IMR-90 (cell line): Measurements from ENCODE around the gene RNF212. TPM values are rescaled to one million over a fixed set of nuclear protein-coding genes. Genes with fewer than 3 reads are reported as not detected.

ENCODE experiments used
- ATAC-seq: fragments of 200-7000 bp; cut with Tn5 transposase; 2 replicates; pipeline ENCODE4 v1.9.1; 2020; ENCODE audit warnings: low read depth, mild to moderate bottlenecking, moderate library complexity
- BruUV-seq: library from RNA; stranded (reverse); fragments of 400-500 nt; replicated peaks from 2 replicates; lab custom pipeline; 2021; lab: Mats Ljungman, UMichigan
- CTCF ChIA-PET: fragments of 300-600 bp; formaldehyde crosslinking; extraction: SDS; loops from one replicate; lab custom pipeline; 2021; ENCODE audit warnings: antibody characterized with exemption; lab: Yijun Ruan, JAX
- POLR2A ChIA-PET: fragments of 300-600 bp; sonication (Branson Sonifier 250); formaldehyde crosslinking; loops from one replicate; lab custom pipeline; 2022; ENCODE audit warnings: antibody characterized with exemption; ENCODE audit not compliant: unreplicated experiment; lab: Charles Lee
- DNase-seq: peaks from one replicate; pipeline ENCODE4 v3.0.0; 2013
- H2AFZ ChIP-seq: replicated peaks from 2 replicates; pipeline ENCODE3; 2013; ENCODE audit warnings: low read length, mild to moderate bottlenecking; ENCODE audit not compliant: poor library complexity
- H2AK5ac ChIP-seq: 2 replicates; pipeline ENCODE4 v1.6.1; 2013; ENCODE audit warnings: low read depth, low read length, inconsistent platforms
- H2AK9ac ChIP-seq: replicated peaks from 2 replicates; pipeline ENCODE3; 2013; ENCODE audit warnings: mild to moderate bottlenecking, low read depth, low read length, moderate library complexity; ENCODE audit not compliant: poor library complexity
- H2BK120ac ChIP-seq: 2 replicates; pipeline ENCODE4 v1.6.1; 2013; ENCODE audit warnings: low read depth, low read length, inconsistent platforms
- H2BK15ac ChIP-seq: 3 replicates; pipeline ENCODE4 v1.6.1; 2013; ENCODE audit warnings: low read depth, low read length, inconsistent platforms
- H2BK20ac ChIP-seq: 2 replicates; pipeline ENCODE4 v1.6.1; 2013; ENCODE audit warnings: low read depth, mild to moderate bottlenecking, inconsistent platforms, low read length, moderate library complexity
- H2BK5ac ChIP-seq: 2 replicates; pipeline ENCODE4 v1.6.1; 2013; ENCODE audit warnings: mild to moderate bottlenecking, low read depth, low read length, inconsistent platforms; ENCODE audit not compliant: poor library complexity, severe bottlenecking
- H3K14ac ChIP-seq: replicated peaks from 2 replicates; pipeline ENCODE4 v1.6.1; 2013; ENCODE audit warnings: low read depth, low read length, inconsistent platforms
- H3K18ac ChIP-seq: 2 replicates; pipeline ENCODE4 v1.6.1; 2013; ENCODE audit warnings: low read depth, low read length, control low read depth
- H3K23ac ChIP-seq: 2 replicates; pipeline ENCODE4 v1.6.1; 2013; ENCODE audit warnings: low read depth, low read length, inconsistent platforms
- H3K27ac ChIP-seq: 2 replicates; pipeline ENCODE4 v1.5.1; 2013; ENCODE audit warnings: mild to moderate bottlenecking, control low read depth, low read length; ENCODE audit not compliant: insufficient read depth
- H3K27me3 ChIP-seq: 2 replicates; pipeline ENCODE4 v1.6.1; 2013; ENCODE audit warnings: low read length; ENCODE audit not compliant: control insufficient read depth, insufficient read depth
- H3K36me3 ChIP-seq: 2 replicates; pipeline ENCODE4 v1.6.1; 2013; ENCODE audit warnings: low read length, mixed read lengths; ENCODE audit not compliant: control insufficient read depth, insufficient read depth
- H3K4ac ChIP-seq: 2 replicates; pipeline ENCODE4 v1.6.1; 2013; ENCODE audit warnings: low read depth, low read length, inconsistent platforms
- H3K4me1 ChIP-seq: 2 replicates; pipeline ENCODE4 v1.6.1; 2013; ENCODE audit warnings: low read length, mixed read lengths; ENCODE audit not compliant: control insufficient read depth, insufficient read depth
- H3K4me2 ChIP-seq: 2 replicates; pipeline ENCODE4 v1.6.1; 2013; ENCODE audit warnings: low read depth, mild to moderate bottlenecking, control low read depth, low read length, moderate library complexity
- H3K4me3 ChIP-seq: 2 replicates; pipeline ENCODE4 v1.5.1; 2013; ENCODE audit warnings: low read depth, mild to moderate bottlenecking, control low read depth, low read length, moderate library complexity; ENCODE audit not compliant: insufficient read depth
- H3K56ac ChIP-seq: 2 replicates; pipeline ENCODE4 v1.6.1; 2013; ENCODE audit warnings: low read length, inconsistent platforms; ENCODE audit not compliant: insufficient read depth; ENCODE audit errors: extremely low read depth
- H3K79me1 ChIP-seq, 2 experiments: 2 replicates each; pipeline ENCODE4 v1.6.1; 2013; ENCODE audit warnings: low read length in 2 of 2, inconsistent platforms in 1 of 2, low read depth in 1 of 2
- H3K9ac ChIP-seq: 2 replicates; pipeline ENCODE4 v1.6.1; 2013; ENCODE audit warnings: low read depth, low read length, control low read depth
- H3K9me1 ChIP-seq: 2 replicates; pipeline ENCODE4 v1.6.1; 2013; ENCODE audit warnings: low read length, inconsistent platforms; ENCODE audit not compliant: insufficient read depth
- H3K9me3 ChIP-seq: 2 replicates; pipeline ENCODE4 v1.6.1; 2013; ENCODE audit warnings: low read length; ENCODE audit not compliant: control insufficient read depth, insufficient read depth
- H4K20me1 ChIP-seq: 2 replicates; pipeline ENCODE4 v1.6.1; 2013; ENCODE audit warnings: low read length, inconsistent platforms; ENCODE audit not compliant: insufficient read depth
- H4K5ac ChIP-seq: 2 replicates; pipeline ENCODE4 v1.6.1; 2013; ENCODE audit warnings: mild to moderate bottlenecking, low read depth, low read length, control low read depth
- H4K8ac ChIP-seq, 2 experiments: 2 replicates each; pipeline ENCODE4 v1.6.1; 2013; ENCODE audit warnings: low read depth in 2 of 2, low read length in 2 of 2, control low read depth in 1 of 2, inconsistent platforms in 1 of 2
- H4K91ac ChIP-seq: 2 replicates; pipeline ENCODE4 v1.6.1; 2013; ENCODE audit warnings: low read depth, low read length, inconsistent platforms; ENCODE audit not compliant: insufficient read depth
- USF2 ChIP-seq: fragments of 150-350 bp; IDR thresholded peaks from 2 replicates; pipeline ENCODE4 v1.6.1; 2017; ENCODE audit warnings: mild to moderate bottlenecking, antibody characterized with exemption, low read length, low read depth
- WGBS, 2 experiments: methylation state at CpG; one replicate each; pipeline versions ENCODE4 v1.1.5 to v1.1.7; 2013; ENCODE audit warnings: missing lambda C conversion rate in 2 of 2; ENCODE audit not compliant: insufficient read length in 1 of 2; ENCODE audit errors: extremely low coverage in 2 of 2; 5-methylcytosine and 5-hydroxymethylcytosine counted together
- dilution Hi-C: fragments of 300-500 bp; cut with HindIII; formaldehyde crosslinking; loops from one replicate; pipeline ENCODE4 v1.14.3; 2018; ENCODE audit warnings: low sequenced_read_pairs; ENCODE audit not compliant: unreplicated experiment
- in situ Hi-C: fragments of 300-500 bp; cut with MboI; formaldehyde crosslinking; loops from 3 replicates; pipeline ENCODE4 v1.14.3; 2019; ENCODE audit warnings: low sequenced_read_pairs, inconsistent platforms, mixed read lengths
- intact Hi-C: fragments of 100-400 bp; cut with micrococcal nuclease; formaldehyde crosslinking; loops from 2 replicates; pipeline ENCODE4 v1.10.0; 2022
- polyA plus RNA-seq, 3 experiments: library from polyadenylated mRNA; depleted of rRNA; stranded (reverse); fragments of >200 nt; gene quantifications; 2 replicates each; pipeline ENCODE4 v1.2.3, GENCODE V29; 2012; ENCODE audit warnings: low replicate concordance in 1 of 3
- total RNA-seq: library from RNA; depleted of rRNA; stranded (reverse); fragments of >200 nt; gene quantifications from 2 replicates; pipeline ENCODE4 v1.2.3, GENCODE V29; 2012
- TF ChIP-seq, protein P1 (sequence below): fragments of 150-350 bp; IDR thresholded peaks from 2 replicates; pipeline ENCODE4 v1.6.1; 2016; ENCODE audit warnings: low read depth, mild to moderate bottlenecking, low read length, moderate library complexity, borderline replicate concordance

Gene RNF212
- total and polyA plus RNA-seq, 2 of the 4 experiments (the other 2 are of a cell fraction) = under 0.01 to 0.51 TPM

GRCh38 chr4:1041936-1042330 is 71.4 kb downstream of the RNF212 start:
- ChIA-PET POLR2A (no interaction called here), CTCF (no interaction called here)
- Histone ChIP-seq H3K4me1 (peaks cover 42% of the 10 kb centered on the region), H3K36me3 (no peaks in the 10 kb centered on the region), H3K9me3 (no peaks in the 10 kb centered on the region), H3K4ac (peak overlapping the region; percentile 77), H4K20me1 (peaks cover 5% of the 10 kb centered on the region), H2BK120ac (peak overlapping the region; percentile 79), H2AK5ac (peak overlapping the region; percentile 97), H3K79me1 (no peaks in the 10 kb centered on the region; a peak in 1 of 4 replicates), H2AFZ (peak overlapping the region; percentile 90), H4K5ac (peak overlapping the region; percentile 29; the same call in 1 of the 2 replicates), H3K9ac (no peak overlapping the region), H2BK15ac (peak overlapping the region; percentile 47; the same call in 2 of the 3 replicates), H3K27ac (no peak overlapping the region), H3K27me3 (no peaks in the 10 kb centered on the region), H3K9me1 (peaks cover 30% of the 10 kb centered on the region), H3K23ac (peak overlapping the region; percentile 36; the same call in 1 of the 2 replicates), H3K4me3 (no peak overlapping the region), H3K56ac (peak overlapping the region; percentile 42; the same call in 1 of the 2 replicates), H4K8ac (peak overlapping the region; percentile 24 to 66; a peak in 2 of 4 replicates), H3K4me2 (peak overlapping the region; percentile 1; the same call in 1 of the 2 replicates), H4K91ac (peak overlapping the region; percentile 21), H2BK5ac (peak overlapping the region; percentile 47), H2BK20ac (peak overlapping the region; percentile 75), H3K14ac (peak overlapping the region; percentile 74), H2AK9ac (peak overlapping the region; percentile 34), H3K18ac (no peak overlapping the region; the same call in 1 of the 2 replicates)
- ATAC-seq = no peak
- in situ Hi-C loops (no loop called here), dilution Hi-C loops (no loop called here), intact Hi-C loops (no loop called here)
- TF ChIP-seq, protein P1, sequence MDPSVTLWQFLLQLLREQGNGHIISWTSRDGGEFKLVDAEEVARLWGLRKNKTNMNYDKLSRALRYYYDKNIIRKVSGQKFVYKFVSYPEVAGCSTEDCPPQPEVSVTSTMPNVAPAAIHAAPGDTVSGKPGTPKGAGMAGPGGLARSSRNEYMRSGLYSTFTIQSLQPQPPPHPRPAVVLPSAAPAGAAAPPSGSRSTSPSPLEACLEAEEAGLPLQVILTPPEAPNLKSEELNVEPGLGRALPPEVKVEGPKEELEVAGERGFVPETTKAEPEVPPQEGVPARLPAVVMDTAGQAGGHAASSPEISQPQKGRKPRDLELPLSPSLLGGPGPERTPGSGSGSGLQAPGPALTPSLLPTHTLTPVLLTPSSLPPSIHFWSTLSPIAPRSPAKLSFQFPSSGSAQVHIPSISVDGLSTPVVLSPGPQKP = no peak
- no peak for TF ChIP-seq USF2
- WGBS, 2 experiments = 58% methylated on average over 2 of the region's 8 CpGs; no CpG with 5 or more reads in 1 of the 2 experiments
- no peak for DNase-seq
- no TSS peak for BruUV-seq
